SK-N-SH treated with all-trans-retinoic acid at 6 μM for 48 hours (cell line): ENCODE measurements around the gene PSMD6.

Experiments used
- ATAC-seq: fragments of 200-7000 bp; cut with Tn5 transposase; 3 replicates; pipeline ENCODE4 v1.9.1; 2020; ENCODE audit warnings: mild to moderate bottlenecking, moderate library complexity
- ARNTL ChIP-seq: fragments of 450-650 bp; formaldehyde crosslinking; IDR thresholded peaks from 2 replicates; pipeline ENCODE4 v1.5.0; 2020; ENCODE audit warnings: low read depth, mild to moderate bottlenecking, moderate library complexity, borderline replicate concordance
- BACH2 ChIP-seq: fragments of 250-450 bp; sonication (Bioruptor Pico); IDR thresholded peaks from 2 replicates; pipeline ENCODE4 v1.9.0; 2021; ENCODE audit warnings: mild to moderate bottlenecking, borderline replicate concordance
- CREB5 ChIP-seq: fragments of 250-450 bp; sonication (Bioruptor Pico); IDR thresholded peaks from 2 replicates; pipeline ENCODE4 v1.5.1; 2020; ENCODE audit warnings: low read depth, mild to moderate bottlenecking, moderate library complexity
- CSDC2 ChIP-seq: fragments of 250-450 bp; sonication (Bioruptor Pico); IDR thresholded peaks from 2 replicates; pipeline ENCODE4 v1.5.0; 2020; ENCODE audit warnings: mild to moderate bottlenecking, moderate library complexity
- CSRNP3 ChIP-seq: fragments of 250-450 bp; sonication (Bioruptor Pico); IDR thresholded peaks from 2 replicates; pipeline ENCODE4 v1.5.1; 2021; ENCODE audit warnings: mild to moderate bottlenecking, moderate library complexity
- ESRRG ChIP-seq: fragments of 250-450 bp; sonication (Bioruptor Pico); IDR thresholded peaks from 2 replicates; pipeline ENCODE4 v1.6.1; 2021; ENCODE audit warnings: mild to moderate bottlenecking
- GLIS3 ChIP-seq: fragments of 250-450 bp; sonication (Bioruptor Pico); IDR thresholded peaks from 2 replicates; pipeline ENCODE4 v1.5.0; 2020; ENCODE audit warnings: mild to moderate bottlenecking, moderate library complexity
- ISL1 ChIP-seq: fragments of 250-450 bp; sonication (Bioruptor Pico); IDR thresholded peaks from 2 replicates; pipeline ENCODE4 v2.1.2; 2022; ENCODE audit warnings: mild to moderate bottlenecking, moderate library complexity
- OSR1 ChIP-seq: fragments of 250-450 bp; sonication (Bioruptor Pico); IDR thresholded peaks from 2 replicates; pipeline ENCODE4 v1.8.0; 2022; ENCODE audit warnings: moderate library complexity, mild to moderate bottlenecking, inconsistent platforms
- PATZ1 ChIP-seq: fragments of 250-450 bp; sonication (Bioruptor Pico); IDR thresholded peaks from 2 replicates; pipeline ENCODE4 v1.8.0; 2020; ENCODE audit warnings: mild to moderate bottlenecking, moderate library complexity, borderline replicate concordance
- POU6F1 ChIP-seq: fragments of 250-450 bp; sonication (Bioruptor Pico); IDR thresholded peaks from 2 replicates; pipeline ENCODE4 v1.8.0; 2021; ENCODE audit warnings: low read depth, mild to moderate bottlenecking, moderate library complexity, borderline replicate concordance
- PPARA ChIP-seq: fragments of 250-450 bp; sonication (Bioruptor Pico); IDR thresholded peaks from 2 replicates; pipeline ENCODE4 v1.5.0; 2020; ENCODE audit warnings: mild to moderate bottlenecking, borderline replicate concordance
- RARB ChIP-seq: fragments of 250-450 bp; sonication (Bioruptor Pico); IDR thresholded peaks from 2 replicates; pipeline ENCODE4 v1.8.0; 2021; ENCODE audit warnings: mild to moderate bottlenecking, moderate library complexity
- SNAI2 ChIP-seq: fragments of 250-450 bp; sonication (Bioruptor Pico); IDR thresholded peaks from 2 replicates; pipeline ENCODE4 v1.5.0; 2020; ENCODE audit warnings: mild to moderate bottlenecking, moderate library complexity
- TCF4 ChIP-seq: fragments of 250-450 bp; sonication (Bioruptor Pico); IDR thresholded peaks from 2 replicates; pipeline ENCODE4 v1.8.0; 2021; ENCODE audit warnings: mild to moderate bottlenecking, moderate library complexity, borderline replicate concordance
- TOX ChIP-seq: fragments of 250-450 bp; sonication (Bioruptor Pico); IDR thresholded peaks from 2 replicates; pipeline ENCODE4 v1.8.0; 2021; ENCODE audit warnings: mild to moderate bottlenecking, moderate library complexity, borderline replicate concordance
- TSHZ2 ChIP-seq: fragments of 250-450 bp; sonication (Bioruptor Pico); IDR thresholded peaks from 2 replicates; pipeline ENCODE4 v1.5.0; 2020; ENCODE audit warnings: mild to moderate bottlenecking, moderate library complexity
- ZC3H10 ChIP-seq: fragments of 250-450 bp; sonication (Bioruptor Pico); IDR thresholded peaks from 2 replicates; pipeline ENCODE4 v1.5.1; 2021; ENCODE audit warnings: mild to moderate bottlenecking, moderate library complexity
- ZFP3 ChIP-seq: fragments of 250-450 bp; sonication (Bioruptor Pico); IDR thresholded peaks from 2 replicates; pipeline ENCODE4 v1.5.0; 2020; ENCODE audit warnings: mild to moderate bottlenecking, moderate library complexity
- ZFP30 ChIP-seq: fragments of 450-650 bp; formaldehyde crosslinking; IDR thresholded peaks from 2 replicates; pipeline ENCODE4 v1.5.0; 2022; ENCODE audit warnings: mild to moderate bottlenecking, moderate library complexity
- ZNF565 ChIP-seq: fragments of 450-650 bp; formaldehyde crosslinking; conservative IDR thresholded peaks from 2 replicates; pipeline ENCODE4 v1.5.0; 2020; ENCODE audit warnings: low read depth, mild to moderate bottlenecking, moderate library complexity
- ZNF70 ChIP-seq: fragments of 450-650 bp; formaldehyde crosslinking; IDR thresholded peaks from 2 replicates; pipeline ENCODE4 v1.5.0; 2020; ENCODE audit warnings: mild to moderate bottlenecking, moderate library complexity
- ZNF8 ChIP-seq: fragments of 450-650 bp; formaldehyde crosslinking; IDR thresholded peaks from 2 replicates; pipeline ENCODE4 v1.5.0; 2020; ENCODE audit warnings: mild to moderate bottlenecking, moderate library complexity

Gene PSMD6

GRCh38 chr3:63991666-63992065, 31.6 kb downstream of the PSMD6 start:
- TF ChIP-seq POU6F1 (CRISPR knock-in tag) (no peak), OSR1 (CRISPR knock-in tag) (no peak), CSDC2 (CRISPR knock-in tag) (no peak), CREB5 (CRISPR knock-in tag) (no peak), GLIS3 (CRISPR knock-in tag) (no peak), ZFP3 (CRISPR knock-in tag) (no peak), BACH2 (CRISPR knock-in tag) (no peak), RARB (CRISPR knock-in tag) (no peak), ISL1 (CRISPR knock-in tag) (no peak), ZNF70 (CRISPR knock-in tag) (no peak), ZFP30 (CRISPR knock-in tag) (no peak), TSHZ2 (CRISPR knock-in tag) (no peak), ARNTL (CRISPR knock-in tag) (no peak), ZC3H10 (CRISPR knock-in tag) (no peak), CSRNP3 (CRISPR knock-in tag) (no peak), ZNF8 (CRISPR knock-in tag) (no peak), ZNF565 (no peak), TOX (CRISPR knock-in tag) (no peak), TCF4 (CRISPR knock-in tag) (no peak), ESRRG (CRISPR knock-in tag) (no peak)
- no peak for ATAC-seq

GRCh38 chr3:63990733-63991132, 32.6 kb downstream of the PSMD6 start:
- no peak for ATAC-seq
- no peak for TF ChIP-seq PPARA (CRISPR knock-in tag)
- TF ChIP-seq ZNF70 (CRISPR knock-in tag), result no peak
- TF ChIP-seq ZNF565, result no peak

GRCh38 chr3:63990204-63990603, 33.1 kb downstream of the PSMD6 start:
- ATAC-seq, result no peak
- TF ChIP-seq PPARA (CRISPR knock-in tag) (no peak), GLIS3 (CRISPR knock-in tag) (no peak), TSHZ2 (CRISPR knock-in tag) (no peak), PATZ1 (CRISPR knock-in tag) (no peak), POU6F1 (CRISPR knock-in tag) (no peak), ZFP3 (CRISPR knock-in tag) (no peak), ZNF8 (CRISPR knock-in tag) (no peak), RARB (CRISPR knock-in tag) (no peak), BACH2 (CRISPR knock-in tag) (no peak), TOX (CRISPR knock-in tag) (no peak), CSDC2 (CRISPR knock-in tag) (no peak), ZFP30 (CRISPR knock-in tag) (no peak), ESRRG (CRISPR knock-in tag) (no peak), SNAI2 (CRISPR knock-in tag) (no peak)
